SH-SY5Y (cell line): Measurements from ENCODE around the gene SEC22A.

Experiments used
- GATA2 ChIP-seq: IDR thresholded peaks from 2 replicates; pipeline ENCODE4 v1.6.1; 2011; ENCODE audit warnings: mild to moderate bottlenecking, low read depth, low read length
- GATA3 ChIP-seq: IDR thresholded peaks from 2 replicates; pipeline ENCODE4 v1.6.1; 2011; ENCODE audit warnings: low read depth, mild to moderate bottlenecking, low read length, moderate library complexity

GRCh38 chr3:123286308-123287023 is 84.7 kb downstream of the SEC22A start:
- TF ChIP-seq GATA2 = no peak
- no peak for TF ChIP-seq GATA3
